Adrenal gland (tissue), 12 donors: Measurements from ENCODE around the gene APLF. TPM values are rescaled to one million over a fixed set of nuclear protein-coding genes. Genes with fewer than 3 reads are reported as not detected.
A peak's percentile ranks its signal among the peaks of the same experiment; 100 is the strongest.

Experiments used
- DNase-seq, 7 donors: peaks; one replicate each; pipeline ENCODE4 v3.0.0-alpha.2; 2019 to 2020
- H3K27ac ChIP-seq, 5 donors: fragments of 200-600 bp; sonication (generic) in 4 of 5; 1 replicate in 3 of 5; 2 replicates in 2 of 5; pipeline versions ENCODE4 v1.5.1 to v1.8.0; 2016 to 2020; ENCODE audit warnings: mild to moderate bottlenecking in 1 of 5
- H3K27me3 ChIP-seq: fragments of 200-600 bp; 2 replicates; pipeline ENCODE4 v1.8.0; 2021
- H3K36me3 ChIP-seq, 2 donors: fragments of 200-600 bp; replicated peaks in 1 of 2; 1 replicate in 1 of 2; 2 replicates in 1 of 2; pipeline versions ENCODE4 v1.5.1 to v1.8.0; 2018 to 2022
- H3K4me1 ChIP-seq, 2 donors: fragments of 200-600 bp; replicated peaks in 1 of 2; 1 replicate in 1 of 2; 2 replicates in 1 of 2; pipeline versions ENCODE4 v1.5.1 to v1.8.0; 2018 to 2021
- H3K4me3 ChIP-seq, 4 donors: fragments of 200-600 bp; sonication (generic) in 3 of 4; one replicate each; pipeline ENCODE4 v1.5.1; 2016 to 2018
- H3K9me3 ChIP-seq, 3 donors: fragments of 200-600 bp; sonication (generic) in 1 of 3; replicated peaks in 1 of 3; 1 replicate in 2 of 3; 2 replicates in 1 of 3; pipeline versions ENCODE4 v1.5.1 to v1.8.0; 2016 to 2021
- POLR2A ChIP-seq, 2 donors: fragments of 450-650 bp; IDR thresholded peaks; one replicate each; pipeline ENCODE4 v1.6.1; 2017; ENCODE audit warnings: antibody characterized with exemption in 2 of 2, mild to moderate bottlenecking in 2 of 2, moderate library complexity in 1 of 2
- WGBS, 4 donors: extraction: QIAGEN DNeasy Blood & Tissue Kit in 2 of 4; methylation state at CpG; one replicate each; pipeline versions ENCODE4 v1.1.5 to v1.1.7; 2013 to 2017; 5-methylcytosine and 5-hydroxymethylcytosine counted together
- intact Hi-C, 2 donors: fragments of 100-400 bp; cut with DNase I; formaldehyde crosslinking; loops; one replicate each; pipeline versions ENCODE4 v1.14.1 to v1.15.0; 2022 to 2023
- polyA plus RNA-seq, 3 donors: library from polyadenylated mRNA; stranded (reverse); fragments of 200-250 nt in 2 of 3; fragments of 350-450 nt in 1 of 3; fragmentation: Illumina TruSeq in 1 of 3; extraction: RNeasy Lipid Tissue Mini Kit (QIAGEN cat#74804) in 1 of 3; gene quantifications; one replicate each; pipeline ENCODE4 v1.2.3, GENCODE V29; 2013 to 2014
- total RNA-seq, 9 donors: library from RNA; depleted of rRNA in 4 of 9; stranded (reverse); fragments of >200 nt in 4 of 9; fragments of 120-200 nt in 1 of 9; fragmentation: NEBNext Ultra II Directional in 1 of 9; extraction: Animal tissue kit (Norgen Biotek cat#: 25700) in 1 of 9; gene quantifications; one replicate each; pipeline versions ENCODE4 v1.1.0 to v1.2.4, GENCODE V29; 2013 to 2023
- TF ChIP-seq, protein P1 (sequence below), 6 experiments: fragments of 450-650 bp in 4 of 6; fragments of 200-600 bp in 2 of 6; sonication (generic) in 1 of 6; IDR thresholded peaks; 1 replicate in 5 of 6; 2 replicates in 1 of 6; pipeline versions ENCODE4 v1.5.1 to v1.8.0; 2016 to 2021; ENCODE audit warnings: antibody characterized with exemption in 6 of 6, mild to moderate bottlenecking in 2 of 6, moderate library complexity in 1 of 6
- donor health status: healthy with polysubstance abuse.
- donor health status: Bipolar disorder and iron deficiency.
- donor health status: DM: yes; HTN: yes; CAD: no.
- donor health status: DM: no; HTN: no; CAD: no.
- donor health status: DM: no; HTN: no; CAD: no.
- donor health status: DM: yes; HTN: yes; CAD: no.

Gene APLF
- total and polyA plus RNA-seq, 12 donors = 1.1 to 6.8 (median 3.6) TPM

DNA sequence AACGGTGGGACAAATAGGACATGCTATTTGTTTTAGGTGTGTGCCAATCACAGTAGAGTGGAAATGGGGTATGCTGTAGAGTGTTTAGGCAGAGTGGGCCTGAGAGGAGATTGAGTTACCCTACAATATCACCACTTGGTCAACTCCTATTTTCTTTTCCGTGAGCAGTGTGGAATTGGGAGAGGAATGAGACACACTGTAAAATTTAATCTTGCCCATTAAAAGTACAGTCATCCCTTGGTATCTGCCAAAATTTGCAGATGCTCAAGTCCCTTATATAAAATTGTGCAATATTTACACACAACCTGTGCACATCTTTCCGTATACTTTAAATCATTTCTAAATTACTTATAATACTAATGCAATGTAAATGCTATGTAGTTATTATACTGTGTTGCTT lies 12.7 kb upstream of the APLF start:
- intact Hi-C loops = no loop called here
- H3K9me3 ChIP-seq = no peaks in the 10 kb centered on the region
- no peak for DNase-seq
- no peak overlapping the region for H3K4me3 ChIP-seq
- WGBS, 4 donors = 83 to 89% (median 87%) methylated on average over 3 of the region's 3 CpGs
- TF ChIP-seq, protein P1, sequence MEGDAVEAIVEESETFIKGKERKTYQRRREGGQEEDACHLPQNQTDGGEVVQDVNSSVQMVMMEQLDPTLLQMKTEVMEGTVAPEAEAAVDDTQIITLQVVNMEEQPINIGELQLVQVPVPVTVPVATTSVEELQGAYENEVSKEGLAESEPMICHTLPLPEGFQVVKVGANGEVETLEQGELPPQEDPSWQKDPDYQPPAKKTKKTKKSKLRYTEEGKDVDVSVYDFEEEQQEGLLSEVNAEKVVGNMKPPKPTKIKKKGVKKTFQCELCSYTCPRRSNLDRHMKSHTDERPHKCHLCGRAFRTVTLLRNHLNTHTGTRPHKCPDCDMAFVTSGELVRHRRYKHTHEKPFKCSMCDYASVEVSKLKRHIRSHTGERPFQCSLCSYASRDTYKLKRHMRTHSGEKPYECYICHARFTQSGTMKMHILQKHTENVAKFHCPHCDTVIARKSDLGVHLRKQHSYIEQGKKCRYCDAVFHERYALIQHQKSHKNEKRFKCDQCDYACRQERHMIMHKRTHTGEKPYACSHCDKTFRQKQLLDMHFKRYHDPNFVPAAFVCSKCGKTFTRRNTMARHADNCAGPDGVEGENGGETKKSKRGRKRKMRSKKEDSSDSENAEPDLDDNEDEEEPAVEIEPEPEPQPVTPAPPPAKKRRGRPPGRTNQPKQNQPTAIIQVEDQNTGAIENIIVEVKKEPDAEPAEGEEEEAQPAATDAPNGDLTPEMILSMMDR (IDR thresholded peaks at IDR 0.05) = no peak
- no peak for TF ChIP-seq POLR2A (IDR thresholded peaks at IDR 0.05)
- H3K27ac ChIP-seq = no peak overlapping the region
- no peaks in the 10 kb centered on the region for H3K36me3 ChIP-seq
- H3K4me1 ChIP-seq = no peaks in the 10 kb centered on the region
- H3K27me3 ChIP-seq = no peaks in the 10 kb centered on the region

DNA sequence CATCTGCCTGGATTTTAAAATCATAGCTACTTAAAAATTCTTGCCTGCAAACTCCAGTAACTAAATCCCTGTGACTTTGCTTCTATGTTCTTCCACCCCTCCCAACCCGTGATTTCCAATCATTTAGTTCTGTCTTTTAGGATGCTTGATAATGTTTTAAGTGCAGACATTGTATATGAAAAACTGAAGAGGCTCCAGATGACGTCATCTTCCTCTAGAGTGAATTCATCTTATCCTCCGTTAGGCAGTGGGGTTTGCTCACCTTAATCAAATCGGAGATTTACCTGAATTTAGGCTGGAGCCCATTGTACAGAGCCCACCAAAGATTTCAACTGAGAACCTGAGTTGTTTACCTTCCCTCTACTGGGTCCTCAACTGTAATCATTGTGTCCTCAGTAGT lies 11.2 kb upstream of the APLF start:
- 77 to 87% (median 79%) methylated on average over 4 of the region's 4 CpGs for WGBS, 4 donors
- no peaks in the 10 kb centered on the region for H3K27me3 ChIP-seq
- H3K36me3 ChIP-seq = no peaks in the 10 kb centered on the region
- intact Hi-C loops = no loop called here
- H3K27ac ChIP-seq = no peak overlapping the region
- TF ChIP-seq, protein P1 (IDR thresholded peaks at IDR 0.05) = no peak
- no peak for TF ChIP-seq POLR2A (IDR thresholded peaks at IDR 0.05)
- no peaks in the 10 kb centered on the region for H3K9me3 ChIP-seq
- DNase-seq = no peak
- no peak overlapping the region for H3K4me3 ChIP-seq
- no peaks in the 10 kb centered on the region for H3K4me1 ChIP-seq

DNA sequence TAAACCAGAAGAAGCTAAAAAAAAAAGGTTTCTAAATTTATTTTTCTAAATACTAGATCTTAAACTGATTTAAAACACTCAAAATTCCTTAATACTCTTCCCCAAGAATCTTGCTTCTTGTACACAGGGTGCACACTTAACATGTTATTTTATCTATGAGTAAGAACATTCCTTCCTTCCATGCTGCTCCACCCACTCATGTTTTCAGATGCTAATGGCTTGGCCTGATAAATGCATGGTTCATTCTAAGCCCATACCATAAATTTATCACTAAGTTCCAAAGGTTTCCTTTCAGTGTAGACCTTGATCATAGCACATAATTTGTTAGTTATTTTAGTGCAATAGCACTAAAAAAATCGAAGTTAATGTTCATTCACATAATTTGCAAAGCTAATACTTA lies 8.4 kb upstream of the APLF start:
- Histone ChIP-seq H3K4me3 (no peak overlapping the region), H3K9me3 (no peaks in the 10 kb centered on the region), H3K27me3 (no peaks in the 10 kb centered on the region), H3K27ac (no peak overlapping the region), H3K4me1 (peaks cover 0 to 4% of the 10 kb centered on the region in 2 donors), H3K36me3 (no peaks in the 10 kb centered on the region)
- DNase-seq = no peak
- no peak for TF ChIP-seq POLR2A (IDR thresholded peaks at IDR 0.05)
- TF ChIP-seq, protein P1 (IDR thresholded peaks at IDR 0.05) = no peak
- intact Hi-C loops = no loop called here
- 45 to 51% (median 49%) methylated on average over 1 of the region's 1 CpG for WGBS, 4 donors

DNA sequence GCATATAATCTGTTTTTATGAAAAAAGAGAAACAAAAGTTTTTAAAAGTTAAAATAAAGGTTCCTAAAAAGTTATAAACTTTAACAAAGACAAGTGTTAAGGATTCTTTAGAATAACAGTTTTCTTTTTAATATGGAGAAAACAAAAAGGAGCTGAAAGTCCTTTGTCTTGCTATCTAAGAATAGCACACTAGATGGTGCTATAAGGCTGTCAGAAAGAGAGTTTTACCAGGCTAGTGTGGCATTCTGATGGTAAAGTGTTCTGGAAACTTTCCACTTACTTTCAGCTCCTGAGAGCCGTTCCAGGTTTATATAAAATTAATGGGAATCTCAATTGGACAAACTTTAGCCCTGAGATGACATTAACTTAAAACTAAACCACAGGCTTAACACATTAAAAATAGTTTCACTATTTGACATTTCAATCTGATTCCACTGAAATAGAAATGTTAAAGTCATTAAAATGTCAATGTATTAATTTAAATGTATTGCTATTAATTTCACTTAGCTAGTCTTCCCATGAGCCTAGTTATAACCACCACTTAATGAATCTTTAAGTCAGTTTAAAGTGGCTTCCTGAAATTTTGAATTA lies 4.0 kb upstream of the APLF start:
- Histone ChIP-seq H3K27me3 (no peaks in the 10 kb centered on the region), H3K4me3 (no peak overlapping the region), H3K4me1 (peaks cover 6 to 19% of the 10 kb centered on the region in 2 donors), H3K36me3 (no peaks in the 10 kb centered on the region), H3K9me3 (no peaks in the 10 kb centered on the region), H3K27ac (no peak overlapping the region)
- intact Hi-C loops = loop anchor here (10.0 kb wide), 3 partner anchors 241 to 461 kb away; no protein-coding TSS in a partner anchor
- DNase-seq = no peak
- WGBS, 4 donors = 0% methylated on average over 1 of the region's 1 CpG
- no peak for TF ChIP-seq POLR2A (IDR thresholded peaks at IDR 0.05)
- TF ChIP-seq, protein P1 (IDR thresholded peaks at IDR 0.05) = peak; percentile 34 to 84 (median 69)
